SK-N-SH (cell line): ENCODE measurements around the gene GRP. TPM values are rescaled to one million over a fixed set of nuclear protein-coding genes. Genes with fewer than 3 reads are reported as not detected.
A peak's percentile ranks its signal among the peaks of the same experiment; 100 is the strongest.
"Not testable (repeated sequence)": the region's sequence is repeated elsewhere in the genome, so short reads cannot be mapped to it uniquely, and the experiment has no call there.

Experiments
- CTCF ChIA-PET: fragments of 300-600, 350-600 bp; formaldehyde crosslinking; extraction: SDS; loops from one replicate; lab custom pipeline; 2021; lab: Yijun Ruan, JAX
- POLR2A ChIA-PET: fragments of 350-600 bp; sonication (Branson Sonifier 250); formaldehyde crosslinking; extraction: SDS; loops from one replicate; lab custom pipeline; 2020; ENCODE audit warnings: antibody characterized with exemption, inconsistent platforms; lab: Yijun Ruan, JAX
- DNase-seq: peaks from one replicate; pipeline ENCODE4 v3.0.0; 2012
- H2AFZ ChIP-seq: fragments of 200-600 bp; sonication (generic); 2 replicates; pipeline ENCODE4 v1.8.1; 2016; ENCODE audit warnings: antibody characterized with exemption, mild to moderate bottlenecking, low read depth
- H3F3A ChIP-seq: fragments of 200-600 bp; sonication (generic); replicated peaks from 2 replicates; pipeline ENCODE3; 2016; ENCODE audit warnings: antibody characterized with exemption, mild to moderate bottlenecking; ENCODE audit not compliant: insufficient read depth
- H3K27ac ChIP-seq, 2 experiments: fragments of 200-500 bp in 1 of 2; fragments of 200-600 bp in 1 of 2; sonication (Bioruptor generic) in 1 of 2; sonication (generic), shearing (Covaris generic) in 1 of 2; 2 replicates each; pipeline versions ENCODE4 v1.5.1 to v1.6.1; 2014 to 2016; ENCODE audit warnings: low read depth in 2 of 2, inconsistent platforms in 1 of 2, low read length in 1 of 2, mild to moderate bottlenecking in 1 of 2, mixed read lengths in 1 of 2
- H3K27me3 ChIP-seq: fragments of 200-600 bp; sonication (generic), shearing (Covaris generic); 2 replicates; pipeline ENCODE4 v1.6.1; 2016; ENCODE audit warnings: mixed run types; ENCODE audit not compliant: insufficient read depth
- H3K36me3 ChIP-seq, 2 experiments: fragments of 200-500 bp in 1 of 2; fragments of 200-600 bp in 1 of 2; sonication (Bioruptor generic) in 1 of 2; sonication (generic) in 1 of 2; replicated peaks in 1 of 2; 2 replicates each; pipeline versions ENCODE3 to v1.5.1; 2014 to 2016; ENCODE audit warnings: low read length in 1 of 2, mild to moderate bottlenecking in 1 of 2; ENCODE audit not compliant: insufficient read depth in 2 of 2, control insufficient read depth in 1 of 2
- H3K4me1 ChIP-seq, 2 experiments: fragments of 200-500 bp in 1 of 2; fragments of 200-600 bp in 1 of 2; sonication (Bioruptor generic) in 1 of 2; sonication (generic), shearing (Covaris generic) in 1 of 2; 2 replicates each; pipeline versions ENCODE4 v1.5.1 to v1.6.1; 2014 to 2016; ENCODE audit warnings: low read depth in 1 of 2, low read length in 1 of 2, mixed run types in 1 of 2; ENCODE audit not compliant: insufficient read depth in 2 of 2, control insufficient read depth in 1 of 2
- H3K4me2 ChIP-seq: fragments of 200-600 bp; sonication (generic), shearing (Covaris generic); 2 replicates; pipeline ENCODE4 v1.6.1; 2017; ENCODE audit warnings: mixed run types
- H3K4me3 ChIP-seq, 2 experiments: fragments of 200-500 bp in 1 of 2; fragments of 200-600 bp in 1 of 2; sonication (Bioruptor generic) in 1 of 2; sonication (generic), shearing (Covaris generic) in 1 of 2; 2 replicates each; pipeline versions ENCODE4 v1.5.1 to v1.8.1; 2014 to 2016; ENCODE audit warnings: low read depth in 2 of 2, inconsistent platforms in 1 of 2, low read length in 1 of 2, mild to moderate bottlenecking in 1 of 2, mixed read lengths in 1 of 2, moderate library complexity in 1 of 2
- H3K79me2 ChIP-seq: fragments of 200-600 bp; sonication (generic); 2 replicates; pipeline ENCODE4 v1.8.1; 2017; ENCODE audit warnings: mild to moderate bottlenecking; ENCODE audit not compliant: insufficient read depth
- H3K9ac ChIP-seq: fragments of 200-600 bp; sonication (generic); 2 replicates; pipeline ENCODE4 v1.6.1; 2017; ENCODE audit warnings: mixed run types
- H3K9me2 ChIP-seq: fragments of 200-600 bp; sonication (generic); 2 replicates; pipeline ENCODE4 v1.6.1; 2017; ENCODE audit warnings: mixed run types
- H3K9me3 ChIP-seq: fragments of 200-600 bp; sonication (generic); 2 replicates; pipeline ENCODE4 v1.6.1; 2017; ENCODE audit warnings: mixed run types, mild to moderate bottlenecking, moderate library complexity
- H4K20me1 ChIP-seq: fragments of 200-600 bp; sonication (generic); 2 replicates; pipeline ENCODE4 v1.6.1; 2017; ENCODE audit warnings: mild to moderate bottlenecking, mixed run types; ENCODE audit not compliant: insufficient read depth
- CHD2 ChIP-seq: fragments of 150-350 bp; IDR thresholded peaks from 2 replicates; pipeline ENCODE4 v1.6.1; 2018; ENCODE audit warnings: low read length; ENCODE audit not compliant: partially characterized antibody
- EZH2phosphoT487 ChIP-seq: fragments of 200-600 bp; sonication (generic); IDR thresholded peaks from 2 replicates; pipeline ENCODE4 v1.6.1; 2017; ENCODE audit warnings: low read depth, mixed run types, mild to moderate bottlenecking, antibody characterized with exemption, moderate library complexity, borderline replicate concordance
- FOSL2 ChIP-seq: IDR thresholded peaks from 2 replicates; pipeline ENCODE4 v1.4.0; 2012; ENCODE audit warnings: low read depth, mild to moderate bottlenecking, moderate library complexity, borderline replicate concordance
- MEF2A ChIP-seq: IDR thresholded peaks from 2 replicates; pipeline ENCODE4 v1.4.0; 2012; ENCODE audit warnings: low read depth, borderline replicate concordance
- RAD21 ChIP-seq: IDR thresholded peaks from 2 replicates; pipeline ENCODE4 v1.6.1; 2012; ENCODE audit warnings: mild to moderate bottlenecking, low read length
- RFX5 ChIP-seq: IDR thresholded peaks from 2 replicates; pipeline ENCODE4 v1.6.1; 2012; ENCODE audit warnings: mild to moderate bottlenecking, improper control_type of control experiment, low read length
- RXRA ChIP-seq: IDR thresholded peaks from 2 replicates; pipeline ENCODE4 v1.4.0; 2012; ENCODE audit warnings: low read depth, mild to moderate bottlenecking, borderline replicate concordance
- SMC3 ChIP-seq: IDR thresholded peaks from 2 replicates; pipeline ENCODE4 v1.6.1; 2012; ENCODE audit warnings: low read depth, low read length, improper control_type of control experiment
- TCF12 ChIP-seq: IDR thresholded peaks from 2 replicates; pipeline ENCODE4 v1.4.0; 2012
- WGBS: methylation state at CpG from one replicate; pipeline ENCODE4 v1.1.6; 2017; ENCODE audit warnings: low lambda C conversion rate; 5-methylcytosine and 5-hydroxymethylcytosine counted together
- polyA plus RNA-seq, 3 experiments: library from polyadenylated mRNA; depleted of rRNA; stranded (reverse); fragments of >200 nt; gene quantifications; 2 replicates each; pipeline ENCODE4 v1.2.3, GENCODE V29; 2012
- TF ChIP-seq, protein P1 (sequence below): IDR thresholded peaks from 2 replicates; pipeline ENCODE4 v1.6.1; 2012; ENCODE audit warnings: mild to moderate bottlenecking, low read depth, low read length, moderate library complexity
- TF ChIP-seq, protein P2 (sequence below): fragments of 150-350 bp; IDR thresholded peaks from 2 replicates; pipeline ENCODE4 v1.6.1; 2016; ENCODE audit warnings: mild to moderate bottlenecking, low read depth, low read length
- TF ChIP-seq, protein P3 (sequence below): fragments of 200-600 bp; sonication (generic); IDR thresholded peaks from 2 replicates; pipeline ENCODE4 v1.6.1; 2017; ENCODE audit warnings: antibody characterized with exemption, mild to moderate bottlenecking, moderate library complexity
- TF ChIP-seq, protein P4 (sequence below): IDR thresholded peaks from 2 replicates; pipeline ENCODE4 v1.4.0; 2012; ENCODE audit warnings: low read depth, borderline replicate concordance

GRP gene
- polyA plus RNA-seq, 1 of the 3 experiments (the other 2 are of a cell fraction), result 2.8 TPM

DNA sequence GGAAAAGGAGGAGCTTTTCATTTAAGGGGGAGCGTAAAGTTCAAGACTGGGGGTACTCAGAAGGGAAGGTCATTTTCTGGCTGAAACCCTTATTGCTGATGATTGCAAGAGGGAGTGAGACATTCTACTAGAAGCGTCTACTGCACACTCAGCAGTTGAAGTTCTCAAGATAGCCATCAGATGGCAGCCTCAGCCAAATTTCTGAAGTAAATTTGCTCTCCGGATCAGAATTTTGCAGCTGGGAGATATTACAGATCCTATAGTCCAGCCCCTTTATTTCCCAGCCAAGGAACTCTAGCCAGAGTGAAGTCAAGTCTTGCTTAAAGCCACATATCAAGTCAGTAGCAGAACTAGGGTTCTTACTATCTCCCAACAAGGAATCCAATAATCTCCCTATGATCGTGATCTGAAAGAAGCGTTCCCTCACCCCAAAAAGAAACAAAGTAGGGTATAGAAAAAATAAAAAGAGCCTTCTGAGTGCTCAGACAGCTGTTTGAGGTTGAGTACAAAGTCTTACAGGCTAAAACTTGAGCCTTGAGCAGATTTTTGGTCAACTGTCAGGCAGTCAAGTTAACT is 29.3 kb downstream of the GRP start:
- Histone ChIP-seq H3K9ac (no peak overlapping the region), H3K27me3 (peaks cover 17% of the 10 kb centered on the region; the same call in 1 of the 2 replicates), H3F3A (no peaks in the 10 kb centered on the region), H3K9me3 (no peaks in the 10 kb centered on the region), H3K9me2 (no peaks in the 10 kb centered on the region), H3K36me3 (no peaks in the 10 kb centered on the region), H3K4me3 (peak overlapping the region in 1 of 2 experiments; percentile 4; a peak in 1 of 4 replicates), H3K79me2 (no peaks in the 10 kb centered on the region)
- CTCF ChIA-PET, result interaction anchor here (0.6 to 5.3 kb wide), 73 partner anchors 9 to 718 kb away, joined by 3 to 143 read pairs (median 4); partner anchors contain the start of genes CPLX4, GRP, LMAN1 and RAX
- WGBS, result 26% methylated on average over 5 of the region's 5 CpGs
- DNase-seq, result peak; percentile 76
- TF ChIP-seq MEF2A, result no peak
- TF ChIP-seq CHD2, result peak; percentile 24
- peak; percentile 24; the same call in 1 of the 2 replicates for TF ChIP-seq TCF12
- peak; percentile 78 for TF ChIP-seq SMC3
- TF ChIP-seq FOSL2, result no peak
- no peak for TF ChIP-seq RXRA
- TF ChIP-seq, protein P1, sequence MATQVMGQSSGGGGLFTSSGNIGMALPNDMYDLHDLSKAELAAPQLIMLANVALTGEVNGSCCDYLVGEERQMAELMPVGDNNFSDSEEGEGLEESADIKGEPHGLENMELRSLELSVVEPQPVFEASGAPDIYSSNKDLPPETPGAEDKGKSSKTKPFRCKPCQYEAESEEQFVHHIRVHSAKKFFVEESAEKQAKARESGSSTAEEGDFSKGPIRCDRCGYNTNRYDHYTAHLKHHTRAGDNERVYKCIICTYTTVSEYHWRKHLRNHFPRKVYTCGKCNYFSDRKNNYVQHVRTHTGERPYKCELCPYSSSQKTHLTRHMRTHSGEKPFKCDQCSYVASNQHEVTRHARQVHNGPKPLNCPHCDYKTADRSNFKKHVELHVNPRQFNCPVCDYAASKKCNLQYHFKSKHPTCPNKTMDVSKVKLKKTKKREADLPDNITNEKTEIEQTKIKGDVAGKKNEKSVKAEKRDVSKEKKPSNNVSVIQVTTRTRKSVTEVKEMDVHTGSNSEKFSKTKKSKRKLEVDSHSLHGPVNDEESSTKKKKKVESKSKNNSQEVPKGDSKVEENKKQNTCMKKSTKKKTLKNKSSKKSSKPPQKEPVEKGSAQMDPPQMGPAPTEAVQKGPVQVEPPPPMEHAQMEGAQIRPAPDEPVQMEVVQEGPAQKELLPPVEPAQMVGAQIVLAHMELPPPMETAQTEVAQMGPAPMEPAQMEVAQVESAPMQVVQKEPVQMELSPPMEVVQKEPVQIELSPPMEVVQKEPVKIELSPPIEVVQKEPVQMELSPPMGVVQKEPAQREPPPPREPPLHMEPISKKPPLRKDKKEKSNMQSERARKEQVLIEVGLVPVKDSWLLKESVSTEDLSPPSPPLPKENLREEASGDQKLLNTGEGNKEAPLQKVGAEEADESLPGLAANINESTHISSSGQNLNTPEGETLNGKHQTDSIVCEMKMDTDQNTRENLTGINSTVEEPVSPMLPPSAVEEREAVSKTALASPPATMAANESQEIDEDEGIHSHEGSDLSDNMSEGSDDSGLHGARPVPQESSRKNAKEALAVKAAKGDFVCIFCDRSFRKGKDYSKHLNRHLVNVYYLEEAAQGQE, result no peak
- 0 out of 2 replicates have a peak, but pooled peaks have one; percentile 9 for TF ChIP-seq RFX5
- peak; percentile 93 for TF ChIP-seq RAD21
- TF ChIP-seq, protein P2, sequence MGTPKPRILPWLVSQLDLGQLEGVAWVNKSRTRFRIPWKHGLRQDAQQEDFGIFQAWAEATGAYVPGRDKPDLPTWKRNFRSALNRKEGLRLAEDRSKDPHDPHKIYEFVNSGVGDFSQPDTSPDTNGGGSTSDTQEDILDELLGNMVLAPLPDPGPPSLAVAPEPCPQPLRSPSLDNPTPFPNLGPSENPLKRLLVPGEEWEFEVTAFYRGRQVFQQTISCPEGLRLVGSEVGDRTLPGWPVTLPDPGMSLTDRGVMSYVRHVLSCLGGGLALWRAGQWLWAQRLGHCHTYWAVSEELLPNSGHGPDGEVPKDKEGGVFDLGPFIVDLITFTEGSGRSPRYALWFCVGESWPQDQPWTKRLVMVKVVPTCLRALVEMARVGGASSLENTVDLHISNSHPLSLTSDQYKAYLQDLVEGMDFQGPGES, result no peak
- TF ChIP-seq EZH2phosphoT487, result no peak
- TF ChIP-seq, protein P3, sequence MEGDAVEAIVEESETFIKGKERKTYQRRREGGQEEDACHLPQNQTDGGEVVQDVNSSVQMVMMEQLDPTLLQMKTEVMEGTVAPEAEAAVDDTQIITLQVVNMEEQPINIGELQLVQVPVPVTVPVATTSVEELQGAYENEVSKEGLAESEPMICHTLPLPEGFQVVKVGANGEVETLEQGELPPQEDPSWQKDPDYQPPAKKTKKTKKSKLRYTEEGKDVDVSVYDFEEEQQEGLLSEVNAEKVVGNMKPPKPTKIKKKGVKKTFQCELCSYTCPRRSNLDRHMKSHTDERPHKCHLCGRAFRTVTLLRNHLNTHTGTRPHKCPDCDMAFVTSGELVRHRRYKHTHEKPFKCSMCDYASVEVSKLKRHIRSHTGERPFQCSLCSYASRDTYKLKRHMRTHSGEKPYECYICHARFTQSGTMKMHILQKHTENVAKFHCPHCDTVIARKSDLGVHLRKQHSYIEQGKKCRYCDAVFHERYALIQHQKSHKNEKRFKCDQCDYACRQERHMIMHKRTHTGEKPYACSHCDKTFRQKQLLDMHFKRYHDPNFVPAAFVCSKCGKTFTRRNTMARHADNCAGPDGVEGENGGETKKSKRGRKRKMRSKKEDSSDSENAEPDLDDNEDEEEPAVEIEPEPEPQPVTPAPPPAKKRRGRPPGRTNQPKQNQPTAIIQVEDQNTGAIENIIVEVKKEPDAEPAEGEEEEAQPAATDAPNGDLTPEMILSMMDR, result peak; percentile 78
- TF ChIP-seq, protein P4, sequence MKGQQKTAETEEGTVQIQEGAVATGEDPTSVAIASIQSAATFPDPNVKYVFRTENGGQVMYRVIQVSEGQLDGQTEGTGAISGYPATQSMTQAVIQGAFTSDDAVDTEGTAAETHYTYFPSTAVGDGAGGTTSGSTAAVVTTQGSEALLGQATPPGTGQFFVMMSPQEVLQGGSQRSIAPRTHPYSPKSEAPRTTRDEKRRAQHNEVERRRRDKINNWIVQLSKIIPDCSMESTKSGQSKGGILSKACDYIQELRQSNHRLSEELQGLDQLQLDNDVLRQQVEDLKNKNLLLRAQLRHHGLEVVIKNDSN, result no peak
- TF ChIP-seq, all 33 proteins: peak for 6
- Histone ChIP-seq H2AFZ (peak overlapping the region; percentile 39; the same call in 1 of the 2 replicates), H3K4me1 (0 out of 4 replicates have a peak, but pooled peaks cover 0 to 4% of the 10 kb centered on the region in 2 experiments), H4K20me1 (no peaks in the 10 kb centered on the region), H3K27ac (no peak overlapping the region), H3K4me2 (no peak overlapping the region; the same call in 1 of the 2 replicates)
- POLR2A ChIA-PET, result no interaction called here

DNA sequence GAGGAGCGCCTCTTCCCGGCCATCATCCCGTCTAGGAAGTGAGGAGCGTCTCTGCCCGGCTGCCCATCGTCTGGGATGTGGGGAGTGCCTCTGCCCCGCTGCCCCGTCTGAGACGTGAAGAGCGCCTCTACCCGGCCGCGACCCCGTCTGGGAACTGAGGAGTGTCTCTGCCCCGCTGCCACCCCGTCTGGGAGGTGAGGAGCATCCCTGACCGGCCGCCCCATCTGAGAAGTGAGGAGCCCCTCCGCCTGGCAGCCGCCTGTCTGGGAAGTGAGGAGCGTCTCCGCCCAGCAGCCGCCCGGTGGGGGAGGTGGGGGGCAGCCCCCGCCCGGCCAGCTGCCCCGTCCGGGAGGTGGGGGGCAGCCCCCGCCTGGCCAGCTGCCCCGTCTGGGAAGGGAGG is 35.5 kb downstream of the GRP start:
- H3K4me2 ChIP-seq, H3K9ac ChIP-seq, POLR2A ChIA-PET, H4K20me1 ChIP-seq, H3K9me2 ChIP-seq, H3K4me1 ChIP-seq, H3K9me3 ChIP-seq, H3K79me2 ChIP-seq, H3K4me3 ChIP-seq, H3K27me3 ChIP-seq, DNase-seq, H2AFZ ChIP-seq, H3K27ac ChIP-seq, CTCF ChIA-PET, H3F3A ChIP-seq, H3K36me3 ChIP-seq: not testable (repeated sequence)
- 80% methylated on average over 9 of the region's 30 CpGs for WGBS

DNA sequence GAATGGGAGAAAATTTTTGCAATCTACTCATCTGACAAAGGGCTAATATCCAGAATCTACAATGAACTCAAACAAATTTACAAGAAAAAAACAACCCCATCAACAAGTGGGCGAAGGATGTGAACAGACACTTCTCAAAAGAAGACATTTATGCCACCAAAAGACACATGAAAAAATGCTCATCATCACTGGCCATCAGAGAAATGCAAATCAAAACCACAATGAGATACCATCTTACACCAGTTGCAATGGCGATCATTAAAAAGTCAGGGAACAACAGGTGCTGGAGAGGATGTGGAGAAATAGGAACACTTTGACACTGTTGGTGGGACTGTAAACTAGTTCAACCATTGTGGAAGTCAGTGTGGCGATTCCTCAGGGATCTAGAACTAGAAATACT is 41.9 kb downstream of the GRP start:
- 28% methylated on average over 3 of the region's 3 CpGs for WGBS
- H3K9me3 ChIP-seq, DNase-seq, H3K79me2 ChIP-seq, H3K9ac ChIP-seq, H3K36me3 ChIP-seq, H3K27ac ChIP-seq, CTCF ChIA-PET, H3K4me3 ChIP-seq, H3F3A ChIP-seq, H4K20me1 ChIP-seq, H3K9me2 ChIP-seq, POLR2A ChIA-PET, H2AFZ ChIP-seq, H3K4me1 ChIP-seq, H3K4me2 ChIP-seq: not testable (repeated sequence)
- peaks cover 45% of the 10 kb centered on the region for H3K27me3 ChIP-seq
